HL-60 (cell line): ENCODE data around the gene GID4.

ENCODE experiments used
- GABPA ChIP-seq: IDR thresholded peaks from 2 replicates; pipeline ENCODE4 v1.6.1; 2012; ENCODE audit warnings: low read depth
- POLR2AphosphoS5 ChIP-seq: IDR thresholded peaks from 2 replicates; pipeline ENCODE4 v1.6.1; 2012; ENCODE audit warnings: low read depth
- TF ChIP-seq, protein P1 (sequence below): IDR thresholded peaks from one replicate; pipeline ENCODE4 v1.5.1; 2011; ENCODE audit warnings: low read length, control low read depth, inconsistent platforms; ENCODE audit not compliant: insufficient read depth
- TF ChIP-seq, protein P2 (sequence below): IDR thresholded peaks from 2 replicates; pipeline ENCODE4 v1.6.1; 2012; ENCODE audit warnings: low read depth; ENCODE audit not compliant: insufficient replicate concordance

DNA sequence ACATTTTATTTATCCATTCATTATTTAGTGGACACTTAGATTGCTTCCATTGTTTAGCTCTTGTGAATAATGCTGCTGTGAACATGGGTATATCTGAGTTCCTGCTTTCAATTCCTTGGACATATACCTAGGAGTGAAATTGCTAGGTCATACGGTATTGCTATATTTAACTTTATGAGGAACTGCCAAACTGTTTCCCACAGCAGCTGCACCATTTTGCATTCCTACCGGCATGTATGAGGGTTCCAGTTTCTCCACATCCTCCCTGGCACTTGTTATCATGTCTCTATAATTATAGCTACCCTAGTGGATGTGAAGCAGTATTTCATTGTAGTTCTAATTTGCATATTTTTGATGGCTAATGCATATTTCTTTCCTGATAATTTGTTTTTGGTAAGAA is 24.8 kb downstream of the GID4 start:
- TF ChIP-seq, protein P1, sequence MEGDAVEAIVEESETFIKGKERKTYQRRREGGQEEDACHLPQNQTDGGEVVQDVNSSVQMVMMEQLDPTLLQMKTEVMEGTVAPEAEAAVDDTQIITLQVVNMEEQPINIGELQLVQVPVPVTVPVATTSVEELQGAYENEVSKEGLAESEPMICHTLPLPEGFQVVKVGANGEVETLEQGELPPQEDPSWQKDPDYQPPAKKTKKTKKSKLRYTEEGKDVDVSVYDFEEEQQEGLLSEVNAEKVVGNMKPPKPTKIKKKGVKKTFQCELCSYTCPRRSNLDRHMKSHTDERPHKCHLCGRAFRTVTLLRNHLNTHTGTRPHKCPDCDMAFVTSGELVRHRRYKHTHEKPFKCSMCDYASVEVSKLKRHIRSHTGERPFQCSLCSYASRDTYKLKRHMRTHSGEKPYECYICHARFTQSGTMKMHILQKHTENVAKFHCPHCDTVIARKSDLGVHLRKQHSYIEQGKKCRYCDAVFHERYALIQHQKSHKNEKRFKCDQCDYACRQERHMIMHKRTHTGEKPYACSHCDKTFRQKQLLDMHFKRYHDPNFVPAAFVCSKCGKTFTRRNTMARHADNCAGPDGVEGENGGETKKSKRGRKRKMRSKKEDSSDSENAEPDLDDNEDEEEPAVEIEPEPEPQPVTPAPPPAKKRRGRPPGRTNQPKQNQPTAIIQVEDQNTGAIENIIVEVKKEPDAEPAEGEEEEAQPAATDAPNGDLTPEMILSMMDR: no peak
- TF ChIP-seq GABPA: no peak
- no peak for TF ChIP-seq POLR2AphosphoS5
- TF ChIP-seq, protein P2, sequence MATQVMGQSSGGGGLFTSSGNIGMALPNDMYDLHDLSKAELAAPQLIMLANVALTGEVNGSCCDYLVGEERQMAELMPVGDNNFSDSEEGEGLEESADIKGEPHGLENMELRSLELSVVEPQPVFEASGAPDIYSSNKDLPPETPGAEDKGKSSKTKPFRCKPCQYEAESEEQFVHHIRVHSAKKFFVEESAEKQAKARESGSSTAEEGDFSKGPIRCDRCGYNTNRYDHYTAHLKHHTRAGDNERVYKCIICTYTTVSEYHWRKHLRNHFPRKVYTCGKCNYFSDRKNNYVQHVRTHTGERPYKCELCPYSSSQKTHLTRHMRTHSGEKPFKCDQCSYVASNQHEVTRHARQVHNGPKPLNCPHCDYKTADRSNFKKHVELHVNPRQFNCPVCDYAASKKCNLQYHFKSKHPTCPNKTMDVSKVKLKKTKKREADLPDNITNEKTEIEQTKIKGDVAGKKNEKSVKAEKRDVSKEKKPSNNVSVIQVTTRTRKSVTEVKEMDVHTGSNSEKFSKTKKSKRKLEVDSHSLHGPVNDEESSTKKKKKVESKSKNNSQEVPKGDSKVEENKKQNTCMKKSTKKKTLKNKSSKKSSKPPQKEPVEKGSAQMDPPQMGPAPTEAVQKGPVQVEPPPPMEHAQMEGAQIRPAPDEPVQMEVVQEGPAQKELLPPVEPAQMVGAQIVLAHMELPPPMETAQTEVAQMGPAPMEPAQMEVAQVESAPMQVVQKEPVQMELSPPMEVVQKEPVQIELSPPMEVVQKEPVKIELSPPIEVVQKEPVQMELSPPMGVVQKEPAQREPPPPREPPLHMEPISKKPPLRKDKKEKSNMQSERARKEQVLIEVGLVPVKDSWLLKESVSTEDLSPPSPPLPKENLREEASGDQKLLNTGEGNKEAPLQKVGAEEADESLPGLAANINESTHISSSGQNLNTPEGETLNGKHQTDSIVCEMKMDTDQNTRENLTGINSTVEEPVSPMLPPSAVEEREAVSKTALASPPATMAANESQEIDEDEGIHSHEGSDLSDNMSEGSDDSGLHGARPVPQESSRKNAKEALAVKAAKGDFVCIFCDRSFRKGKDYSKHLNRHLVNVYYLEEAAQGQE: no peak
